GM19025 (cell line): ENCODE results near the gene SLF2.

ENCODE experiments used
- ATAC-seq: cut with Tn5 transposase; IDR thresholded peaks from one replicate; pipeline ENCODE4 v1.9.1; 2021; ENCODE audit warnings: mild to moderate bottlenecking, low read depth, moderate library complexity; ENCODE audit not compliant: unreplicated experiment

Gene SLF2

GRCh38 chr10:101011517-101012423 lies 99.0 kb downstream of the SLF2 start:
- ATAC-seq, result no peak

GRCh38 chr10:101012525-101013364 lies 100.0 kb downstream of the SLF2 start:
- ATAC-seq, result peak; percentile 70

GRCh38 chr10:101013365-101013825 lies 100.6 kb downstream of the SLF2 start:
- ATAC-seq, result no peak

GRCh38 chr10:101014230-101014884 lies 101.6 kb downstream of the SLF2 start:
- no peak for ATAC-seq
